Coronary artery (tissue), 2 donors: ENCODE results near the gene RAD51B.

Experiments used
- DNase-seq: peaks from one replicate; pipeline ENCODE4 v3.0.0-alpha.2; 2017; ENCODE audit warnings: low spot score
- H3K27ac ChIP-seq, 2 donors: fragments of 200-600 bp; sonication (generic); one replicate each; pipeline ENCODE4 v1.5.1; 2016 to 2019
- H3K4me3 ChIP-seq: fragments of 200-600 bp; sonication (generic); 2 replicates; pipeline ENCODE4 v1.5.1; 2016; ENCODE audit warnings: mild to moderate bottlenecking, moderate library complexity
- CTCF ChIP-seq: fragments of 200-600 bp; sonication (generic); IDR thresholded peaks from one replicate; pipeline ENCODE4 v1.5.1; 2019; ENCODE audit warnings: antibody characterized with exemption

The RAD51B gene

DNA sequence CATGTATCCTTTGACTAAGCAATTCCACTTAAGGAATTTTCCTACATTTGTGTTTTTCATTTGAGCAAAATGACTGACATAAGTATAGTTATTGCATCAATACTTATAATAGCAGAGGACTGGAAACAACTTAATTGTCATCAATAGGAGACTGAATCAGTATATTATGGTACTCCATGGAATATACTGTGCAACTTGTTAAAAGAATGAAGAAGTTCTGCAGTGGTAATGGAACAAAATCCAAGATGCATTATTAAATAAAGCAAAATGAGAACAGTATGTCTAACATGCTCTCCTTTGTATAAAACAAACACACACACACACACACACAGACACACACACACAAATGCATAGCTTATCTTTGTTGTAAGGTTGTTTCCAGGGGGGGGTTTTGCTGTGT, 303.1 kb downstream of the RAD51B start:
- no peak overlapping the region for H3K4me3 ChIP-seq
- H3K27ac ChIP-seq: no peak overlapping the region
- no peak for TF ChIP-seq CTCF
- no peak for DNase-seq

DNA sequence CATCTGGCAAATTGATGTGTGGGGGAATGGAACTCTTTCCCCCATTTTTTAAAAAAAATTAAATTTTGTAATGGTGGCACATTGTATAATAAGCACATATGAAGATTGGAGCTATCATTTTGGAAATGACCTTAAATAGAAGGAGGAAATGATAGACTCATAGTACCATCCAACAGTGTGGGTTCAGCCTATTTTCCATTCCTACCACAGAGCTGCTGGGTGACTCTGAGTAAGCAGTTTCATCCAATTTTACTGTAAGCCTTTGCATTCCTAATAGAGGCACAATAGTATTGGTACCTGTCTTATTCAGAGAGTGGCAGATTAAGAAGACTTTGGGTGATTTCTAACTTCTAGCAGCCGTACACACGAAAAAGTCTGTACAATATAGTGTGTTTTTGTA, 304.5 kb downstream of the RAD51B start:
- TF ChIP-seq CTCF: no peak
- no peak for DNase-seq
- no peak overlapping the region for H3K4me3 ChIP-seq
- no peak overlapping the region for H3K27ac ChIP-seq

DNA sequence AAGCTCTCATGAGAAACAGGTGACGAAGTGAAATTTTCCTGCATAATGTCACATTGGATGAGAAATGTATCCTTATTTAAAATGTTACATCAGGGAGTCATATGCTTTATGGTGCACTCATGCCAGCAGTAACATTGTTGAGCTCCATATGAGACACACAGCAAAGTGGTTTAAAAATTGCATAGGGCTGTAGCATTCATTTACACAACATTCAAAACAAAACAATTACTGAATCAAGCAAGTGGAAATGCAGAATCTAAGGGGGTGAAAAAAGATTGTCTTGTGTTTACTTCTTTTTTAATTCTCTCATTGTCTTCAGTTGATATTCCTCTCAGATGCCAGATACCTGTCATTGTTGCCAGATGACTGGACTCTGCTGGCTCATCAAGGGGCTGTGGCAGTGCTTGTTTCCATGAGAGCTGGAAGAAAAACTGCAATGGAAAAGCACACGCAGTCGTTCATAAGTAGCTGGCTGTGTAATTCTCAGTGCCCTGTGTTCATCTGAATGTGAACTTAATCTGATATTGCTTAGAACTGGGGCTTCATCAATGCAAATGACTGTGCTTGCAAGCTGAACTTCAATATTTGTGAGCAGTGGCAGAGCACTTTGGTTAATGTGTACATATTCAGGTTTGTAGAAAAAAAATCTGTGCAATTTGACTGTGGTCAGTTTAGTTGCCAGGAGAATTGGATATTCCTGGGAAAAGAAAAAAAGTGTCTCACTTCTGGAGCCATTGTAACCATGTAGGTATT, 305.6 kb downstream of the RAD51B start:
- H3K4me3 ChIP-seq: no peak overlapping the region
- no peak for DNase-seq
- peak overlapping the region in 1 of 2 donors; percentile 44 for H3K27ac ChIP-seq
- no peak for TF ChIP-seq CTCF

GRCh38 chr14:68127166-68127565, 307.6 kb downstream of the RAD51B start:
- H3K27ac ChIP-seq: no peak overlapping the region

DNA sequence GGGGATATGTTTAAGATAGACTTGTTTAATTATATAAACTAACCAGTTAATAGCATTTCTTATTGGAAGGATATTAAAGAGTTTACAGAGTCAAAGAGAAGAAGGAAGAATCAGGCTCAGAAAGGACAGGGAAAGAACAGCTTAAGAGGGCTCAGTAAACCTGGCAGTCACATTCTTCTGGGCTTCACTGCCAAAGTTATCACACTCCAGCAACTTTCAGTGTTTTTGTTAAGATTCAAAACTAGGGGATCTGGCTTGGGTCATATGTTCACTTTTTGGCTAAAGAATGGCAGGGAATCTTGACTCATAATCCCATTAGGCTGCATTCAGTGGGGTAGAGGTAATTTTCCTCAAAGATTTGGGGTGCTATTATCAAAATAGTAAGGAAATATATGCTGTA, 312.3 kb downstream of the RAD51B start:
- DNase-seq: no peak
- Histone ChIP-seq H3K4me3 (no peak overlapping the region), H3K27ac (no peak overlapping the region)
- no peak for TF ChIP-seq CTCF

More at GRCh38 chr14:68127166-68127565, 307.6 kb downstream of the RAD51B start:
- H3K4me3 ChIP-seq: no peak overlapping the region
- TF ChIP-seq CTCF: no peak
- no peak for DNase-seq

- TF ChIP-seq CTCF: no peak
- no peak for DNase-seq
- no peak overlapping the region for H3K4me3 ChIP-seq
- H3K27ac ChIP-seq: no peak overlapping the region
These were observed 313.1 kb downstream of the RAD51B start for GRCh38 chr14:68132563-68133121.

DNA sequence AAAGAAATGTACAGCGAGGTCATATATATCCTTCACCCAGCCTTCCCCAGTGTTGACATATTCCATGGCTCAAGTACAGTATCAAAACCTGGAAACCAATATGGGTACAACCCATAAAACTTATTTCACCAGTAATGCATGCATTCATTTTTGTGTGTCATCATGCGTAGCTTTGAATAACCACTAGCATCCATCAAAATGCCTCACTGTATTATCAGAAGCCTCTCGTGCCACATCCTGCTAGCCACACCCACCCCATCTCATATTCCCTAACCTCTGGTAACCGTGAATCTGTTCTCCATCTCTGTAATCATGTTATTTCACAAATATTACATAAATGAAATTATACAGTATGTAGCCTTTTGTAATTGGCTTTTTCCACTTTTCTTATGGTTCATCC, 314.3 kb downstream of the RAD51B start:
- DNase-seq: no peak
- H3K27ac ChIP-seq: no peak overlapping the region
- TF ChIP-seq CTCF: no peak
- H3K4me3 ChIP-seq: no peak overlapping the region
